Middle frontal gyrus (tissue), 1 donor: ENCODE results near the gene MALT1.

ENCODE experiments used
- DNase-seq: peaks from one replicate; pipeline ENCODE4 v3.0.0-alpha.2; 2015; ENCODE audit warnings: low spot score; ENCODE audit errors: extremely low spot score

The MALT1 gene

DNA sequence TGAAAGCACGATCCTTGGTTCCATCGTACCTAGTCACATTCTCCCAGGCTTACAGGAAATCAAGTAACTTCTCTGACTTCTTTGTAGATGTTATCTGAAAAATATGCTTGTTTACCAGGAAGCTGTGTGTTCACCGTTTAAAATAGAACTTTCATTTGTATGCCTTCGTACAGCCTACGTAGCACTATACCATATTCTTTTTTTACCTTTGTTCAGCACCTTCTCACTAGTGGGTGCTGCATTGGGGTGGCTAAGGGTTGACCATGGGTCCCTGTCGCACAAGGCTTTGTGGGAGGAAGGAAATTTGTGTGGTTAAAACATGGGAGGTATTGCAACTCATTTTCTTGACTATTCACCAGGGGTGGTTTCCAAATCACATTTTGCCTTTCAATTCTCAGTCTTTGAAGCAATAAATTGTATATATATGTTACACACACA lies 16.6 kb downstream of the MALT1 start:
- no peak for DNase-seq

GRCh38 chr18:58690259-58690658 lies 19.0 kb downstream of the MALT1 start:
- no peak for DNase-seq

DNA sequence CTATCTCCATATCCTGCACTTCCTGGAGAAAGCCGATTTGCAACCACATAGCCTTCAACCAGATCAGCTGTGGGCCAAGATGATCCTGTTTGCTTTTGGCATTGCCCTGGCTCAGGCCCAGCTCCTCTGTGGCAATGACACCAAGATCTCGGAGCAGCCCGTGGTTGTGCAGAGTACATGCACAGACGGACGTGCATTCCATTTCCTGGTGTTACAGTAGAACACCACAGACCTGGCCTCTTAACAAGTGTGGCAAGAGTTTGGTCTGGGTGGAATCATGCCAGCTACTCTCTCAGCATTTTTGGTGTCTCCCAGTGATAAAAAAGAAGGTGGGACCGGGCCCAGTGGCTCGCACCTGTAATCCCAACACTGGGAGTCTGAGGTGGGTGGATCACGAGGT lies 20.0 kb downstream of the MALT1 start:
- DNase-seq, result no peak

GRCh38 chr18:58692422-58693185 lies 21.3 kb downstream of the MALT1 start:
- DNase-seq, result no peak

- no peak for DNase-seq
Measured at GRCh38 chr18:58694221-58694620, 23.0 kb downstream of the MALT1 start.

DNA sequence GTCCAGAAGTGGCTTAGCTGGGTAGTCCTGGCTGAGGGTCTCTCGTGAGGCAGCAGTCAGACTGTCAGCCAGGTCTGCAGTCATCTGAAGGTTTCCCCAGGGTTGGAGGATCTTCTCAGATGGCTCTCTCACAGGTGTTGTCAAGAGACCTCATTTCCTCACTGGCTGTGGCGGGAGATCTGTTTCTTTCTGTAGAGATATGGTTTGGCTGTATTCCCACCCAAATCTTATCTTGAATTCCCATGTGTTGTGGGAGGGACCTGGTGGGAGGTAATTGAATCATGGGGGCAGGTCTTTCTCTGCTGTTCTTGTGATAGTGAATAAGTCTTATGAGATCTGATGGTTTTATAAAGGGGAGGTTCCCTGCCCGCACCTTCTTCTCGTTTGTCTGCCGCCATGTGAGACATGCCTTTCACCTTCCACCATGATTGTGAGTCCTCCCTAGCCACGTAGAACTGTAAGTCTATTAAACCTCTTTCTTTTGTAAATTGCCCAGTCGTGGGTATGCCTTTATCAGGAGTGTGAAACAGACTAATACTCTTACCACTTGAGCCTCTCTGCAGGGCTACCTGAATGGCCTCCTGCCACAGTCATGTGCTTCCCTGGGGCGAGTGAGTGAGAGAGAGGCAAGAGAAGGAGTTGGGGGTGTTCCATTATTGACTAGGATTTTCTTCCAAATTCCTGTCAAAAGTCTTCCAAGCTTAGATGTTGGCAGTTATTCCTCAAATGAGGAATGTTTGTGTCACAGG lies 23.6 kb downstream of the MALT1 start:
- DNase-seq, result no peak

DNA sequence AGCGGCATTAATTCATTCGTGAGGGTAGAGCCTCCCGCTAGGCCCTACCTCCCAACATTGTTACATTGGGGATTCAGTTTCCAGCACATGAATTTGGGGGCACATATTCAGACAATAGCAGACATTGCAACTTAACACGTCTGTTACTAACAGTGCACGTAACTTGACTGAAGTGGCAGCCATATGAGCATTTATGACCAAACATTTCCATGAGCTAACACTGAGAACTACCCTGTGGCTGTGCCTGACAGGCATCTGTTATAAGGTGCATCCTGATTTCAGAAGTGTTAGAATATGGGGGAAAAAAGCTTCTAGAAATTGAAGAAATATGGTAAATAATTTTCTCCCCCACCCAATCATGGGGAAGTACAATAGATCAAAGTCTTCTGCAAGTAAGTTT lies 24.5 kb downstream of the MALT1 start:
- DNase-seq, result no peak

- DNase-seq, result no peak
Measured at GRCh38 chr18:58697146-58697545, 25.9 kb downstream of the MALT1 start.

DNA sequence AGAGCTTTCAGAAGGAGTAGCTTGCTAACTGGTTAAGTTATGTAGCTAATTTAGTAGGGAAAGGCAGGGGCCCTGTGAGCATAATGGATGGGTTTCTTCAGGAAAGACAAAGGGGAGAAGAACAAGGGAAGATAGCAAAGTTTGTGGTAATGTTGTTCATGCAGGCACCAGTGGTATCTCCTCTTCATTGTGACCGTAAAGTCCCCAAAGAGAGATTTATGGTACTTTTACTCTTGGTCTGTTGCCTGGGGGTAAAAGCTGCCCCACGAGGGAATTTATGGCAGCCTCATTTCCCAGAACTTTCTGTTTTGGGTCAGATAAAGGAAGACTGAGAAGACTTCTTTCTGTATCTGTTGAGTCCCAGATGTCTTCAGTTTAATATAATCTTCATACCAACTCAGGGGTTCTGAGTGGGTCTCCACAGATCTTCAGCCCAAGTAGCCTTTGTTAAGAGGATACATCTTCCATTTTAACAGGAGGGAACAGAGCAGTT lies 27.5 kb downstream of the MALT1 start:
- no peak for DNase-seq

DNA sequence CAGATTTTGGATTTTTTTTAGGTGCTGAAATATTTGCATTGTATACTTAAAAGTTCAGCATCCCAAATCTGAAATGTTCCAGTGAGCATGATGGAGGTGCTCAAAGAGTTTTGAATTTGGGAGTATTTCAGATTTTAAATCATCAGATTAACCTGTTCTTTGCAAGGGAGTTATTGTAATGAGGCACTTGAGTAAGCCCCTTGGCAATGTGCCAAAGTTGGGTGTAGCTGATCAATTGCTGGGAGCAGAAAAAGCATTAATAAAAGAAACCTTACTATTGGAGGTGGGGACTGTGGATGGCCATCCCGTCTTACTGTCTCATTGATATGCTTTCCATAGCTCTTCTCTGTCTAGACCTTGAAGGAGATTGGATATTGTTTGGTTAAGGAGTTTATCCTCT lies 28.3 kb downstream of the MALT1 start:
- DNase-seq, result no peak

- DNase-seq, result no peak
Measured at GRCh38 chr18:58700209-58700608, 28.9 kb downstream of the MALT1 start.

- no peak for DNase-seq
Measured at GRCh38 chr18:58712930-58713329, 41.7 kb downstream of the MALT1 start.

- DNase-seq, result no peak
Measured at GRCh38 chr18:58714259-58714658, 43.0 kb downstream of the MALT1 start.

- DNase-seq, result no peak
Measured at GRCh38 chr18:58714821-58715220, 43.6 kb downstream of the MALT1 start.

DNA sequence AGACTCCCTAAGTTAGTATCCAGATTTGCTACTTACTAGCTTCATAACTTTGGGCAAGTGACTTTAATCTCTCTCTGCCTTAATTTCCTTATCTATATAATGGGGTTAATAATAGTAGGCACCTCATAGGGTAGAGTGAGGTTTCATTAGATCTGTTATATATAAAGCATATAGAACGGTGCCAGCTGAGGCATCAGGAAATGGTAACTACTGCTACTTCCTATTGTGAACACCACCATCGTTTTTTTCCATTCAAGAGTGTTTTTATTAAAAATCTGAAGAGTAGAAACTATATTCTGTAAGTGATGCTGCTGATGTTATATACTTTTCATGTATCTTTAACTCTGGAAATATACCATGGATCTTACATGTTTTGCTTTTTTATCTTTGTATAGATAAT lies 44.3 kb downstream of the MALT1 start:
- no peak for DNase-seq

GRCh38 chr18:58716060-58716756 lies 44.9 kb downstream of the MALT1 start:
- no peak for DNase-seq

DNA sequence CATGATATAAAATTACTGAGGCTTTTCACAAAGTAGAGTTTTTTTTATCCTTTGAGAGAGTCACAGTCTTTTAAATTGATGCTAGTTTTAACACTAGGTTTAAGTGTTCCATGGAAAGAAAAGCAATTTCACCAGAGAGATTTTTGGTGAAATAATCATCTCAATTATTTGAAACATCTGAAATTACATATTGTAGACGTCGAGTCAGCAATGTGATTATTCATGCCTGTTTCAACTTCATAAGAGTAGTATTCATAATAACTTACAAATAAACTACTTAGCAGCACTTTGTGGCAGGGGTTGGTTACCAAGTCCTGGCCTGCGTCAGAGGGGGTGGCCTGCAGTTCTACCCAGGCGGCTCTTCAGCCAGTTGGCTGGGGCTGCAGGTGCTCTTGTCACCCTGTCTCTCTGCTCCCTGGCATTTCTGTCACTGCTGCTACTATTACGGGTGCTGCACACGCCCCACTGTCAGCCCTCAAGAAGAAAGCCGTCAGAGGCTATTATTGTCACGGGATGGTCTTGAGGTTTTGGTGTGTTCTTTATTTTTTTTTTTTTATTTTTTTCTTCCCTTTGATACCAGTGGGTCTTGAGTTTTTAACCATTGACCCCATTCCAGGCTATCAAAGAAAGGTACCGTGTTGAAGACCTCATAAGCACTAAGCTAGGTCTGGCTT lies 50.4 kb downstream of the MALT1 start:
- DNase-seq, result no peak

DNA sequence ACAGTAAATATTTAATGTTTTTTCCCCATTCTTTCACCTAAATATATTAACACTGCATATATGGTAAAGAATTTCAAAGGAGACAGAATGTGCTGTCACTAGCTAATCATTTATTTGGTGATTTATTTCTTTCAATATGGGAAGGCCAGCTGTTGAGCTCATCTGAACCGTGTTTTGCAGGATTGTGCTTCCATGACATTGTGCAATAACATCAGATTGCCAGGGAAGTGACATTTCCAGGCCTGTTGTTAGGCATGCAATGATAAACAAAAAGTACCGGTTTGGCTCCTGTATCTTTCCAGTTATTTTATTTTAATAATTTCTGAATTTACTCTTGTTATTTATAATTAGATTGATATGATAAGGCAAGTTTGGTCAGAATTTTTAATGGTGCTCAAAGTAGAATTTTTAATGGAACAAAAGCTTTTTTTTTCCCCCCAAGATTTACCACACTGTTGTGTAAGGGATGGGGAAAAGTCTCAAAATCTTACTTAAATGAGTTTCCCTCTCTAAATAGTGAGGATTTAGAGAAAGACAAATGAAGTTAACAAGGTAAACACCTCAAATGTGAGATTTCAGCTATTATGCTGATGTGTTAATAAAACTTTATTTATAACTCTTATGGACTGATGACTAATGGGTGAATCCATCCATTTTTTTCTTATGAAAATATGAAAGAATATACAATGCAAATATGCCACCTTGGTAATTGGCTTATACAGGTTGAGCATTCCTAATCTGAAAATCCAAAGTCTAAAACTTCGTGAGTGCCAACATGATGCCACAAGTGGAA lies 52.7 kb downstream of the MALT1 start:
- no peak for DNase-seq

DNA sequence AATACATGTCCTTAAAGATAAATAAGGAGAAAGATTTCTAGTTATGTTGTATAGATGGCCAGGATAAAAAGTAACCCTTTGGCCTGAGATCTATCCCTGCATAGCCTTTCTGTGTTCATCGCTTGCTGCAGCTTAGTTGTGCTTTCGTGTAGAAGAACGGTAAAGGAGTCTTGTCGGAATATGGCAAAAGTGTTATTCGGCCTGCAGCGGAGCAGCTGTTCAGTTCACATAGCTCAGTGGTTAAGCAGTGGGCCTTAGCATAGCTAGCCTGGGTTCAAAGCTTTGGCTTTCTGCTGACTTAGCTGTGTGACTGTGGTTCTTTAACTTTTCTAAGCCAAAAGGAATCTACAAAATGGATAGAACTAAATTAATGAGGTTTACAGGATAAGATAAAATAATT lies 55.4 kb downstream of the MALT1 start:
- no peak for DNase-seq

- no peak for DNase-seq
Measured at GRCh38 chr18:58727776-58728500, 56.7 kb downstream of the MALT1 start.
